HG02610 (cell line): ENCODE data around the gene RTEL1.
"Not testable (repeated sequence)": the region's sequence is repeated elsewhere in the genome, so short reads cannot be mapped to it uniquely, and the experiment has no call there.

Source experiments
- ATAC-seq: cut with Tn5 transposase; IDR thresholded peaks from one replicate; pipeline ENCODE4 v1.9.1; 2021; ENCODE audit warnings: mild to moderate bottlenecking, moderate library complexity; ENCODE audit not compliant: unreplicated experiment

RTEL1 gene

GRCh38 chr20:63664861-63665594 lies 6.9 kb downstream of the RTEL1 start:
- no peak for ATAC-seq

- ATAC-seq: no peak
Observed at GRCh38 chr20:63665708-63666107, 7.6 kb downstream of the RTEL1 start.

GRCh38 chr20:63667858-63668257 lies 9.7 kb downstream of the RTEL1 start:
- ATAC-seq: no peak

- no peak for ATAC-seq
Observed at GRCh38 chr20:63668351-63668750, 10.2 kb downstream of the RTEL1 start.

GRCh38 chr20:63671695-63672094 lies 13.6 kb downstream of the RTEL1 start:
- not testable (repeated sequence) for ATAC-seq

GRCh38 chr20:63672666-63673065 lies 14.6 kb downstream of the RTEL1 start:
- ATAC-seq: no peak

GRCh38 chr20:63673951-63674350 lies 15.8 kb downstream of the RTEL1 start:
- ATAC-seq: no peak

- ATAC-seq: no peak
Observed at GRCh38 chr20:63675681-63676368, 17.7 kb downstream of the RTEL1 start.

- ATAC-seq: no peak
Observed at GRCh38 chr20:63678071-63678470, 20.0 kb downstream of the RTEL1 start.

- ATAC-seq: no peak
Observed at GRCh38 chr20:63678667-63679465, 20.8 kb downstream of the RTEL1 start.

- ATAC-seq: no peak
Observed at GRCh38 chr20:63679799-63680305, 21.7 kb downstream of the RTEL1 start.

GRCh38 chr20:63680427-63680826 lies 22.3 kb downstream of the RTEL1 start:
- no peak for ATAC-seq

GRCh38 chr20:63680857-63681608 lies 22.9 kb downstream of the RTEL1 start:
- ATAC-seq: no peak

- ATAC-seq: no peak
Observed at GRCh38 chr20:63681609-63682142, 23.6 kb downstream of the RTEL1 start.

- no peak for ATAC-seq
Observed at GRCh38 chr20:63682384-63683139, 24.4 kb downstream of the RTEL1 start.

GRCh38 chr20:63685269-63686026 lies 27.3 kb downstream of the RTEL1 start:
- no peak for ATAC-seq

- no peak for ATAC-seq
Observed at GRCh38 chr20:63686094-63686491, 28.0 kb downstream of the RTEL1 start.

- ATAC-seq: no peak
Observed at GRCh38 chr20:63686492-63687321, 28.6 kb downstream of the RTEL1 start.
